Putamen (tissue), 1 donor: Measurements from ENCODE around the gene EP400.
"Not testable (repeated sequence)": the region's sequence is repeated elsewhere in the genome, so short reads cannot be mapped to it uniquely, and the experiment has no call there.

ENCODE experiments used
- DNase-seq: peaks from one replicate; pipeline ENCODE4 v3.0.0-alpha.2; 2016; ENCODE audit warnings: low spot score

EP400 gene

GRCh38 chr12:132067182-132067581, 117.4 kb downstream of the EP400 start:
- DNase-seq, result no peak

GRCh38 chr12:132068250-132068649, 118.5 kb downstream of the EP400 start:
- no peak for DNase-seq

- DNase-seq, result no peak
Observed at GRCh38 chr12:132069336-132069985, 119.7 kb downstream of the EP400 start.

- DNase-seq, result no peak
Observed at GRCh38 chr12:132070298-132070697, 120.6 kb downstream of the EP400 start.

- DNase-seq, result peak; percentile 21
Observed at GRCh38 chr12:132071040-132071810, 121.5 kb downstream of the EP400 start.

- DNase-seq, result no peak
Observed at GRCh38 chr12:132071830-132072384, 122.2 kb downstream of the EP400 start.

GRCh38 chr12:132074216-132074615, 124.5 kb downstream of the EP400 start:
- no peak for DNase-seq

- DNase-seq, result no peak
Observed at GRCh38 chr12:132075026-132075713, 125.4 kb downstream of the EP400 start.

GRCh38 chr12:132075714-132076553, 126.2 kb downstream of the EP400 start:
- peak; percentile 16 for DNase-seq

GRCh38 chr12:132076711-132077110, 127.0 kb downstream of the EP400 start:
- DNase-seq, result no peak

- DNase-seq, result no peak
Observed at GRCh38 chr12:132077322-132078100, 127.8 kb downstream of the EP400 start.

- DNase-seq, result no peak
Observed at GRCh38 chr12:132078190-132078589, 128.4 kb downstream of the EP400 start.

GRCh38 chr12:132079200-132079599, 129.5 kb downstream of the EP400 start:
- DNase-seq, result no peak

- no peak for DNase-seq
Observed at GRCh38 chr12:132079695-132080094, 130.0 kb downstream of the EP400 start.

GRCh38 chr12:132080515-132080914, 130.8 kb downstream of the EP400 start:
- not testable (repeated sequence) for DNase-seq

GRCh38 chr12:132081423-132081822, 131.7 kb downstream of the EP400 start:
- no peak for DNase-seq

GRCh38 chr12:132083614-132083940, 133.8 kb downstream of the EP400 start:
- DNase-seq, result no peak

- DNase-seq, result peak; percentile 85
Observed at GRCh38 chr12:132083941-132084620, 134.3 kb downstream of the EP400 start.

- no peak for DNase-seq
Observed at GRCh38 chr12:132084621-132085290, 135.0 kb downstream of the EP400 start.

- no peak for DNase-seq
Observed at GRCh38 chr12:132085291-132085635, 135.5 kb downstream of the EP400 start.
